Ovary (tissue), 9 donors: ENCODE results near the gene C13orf46. TPM values are rescaled to one million over a fixed set of nuclear protein-coding genes. Genes with fewer than 3 reads are reported as not detected.
A peak's percentile ranks its signal among the peaks of the same experiment; 100 is the strongest.

Source experiments
- DNase-seq, 5 donors: peaks; one replicate each; pipeline ENCODE4 v3.0.0-alpha.2; 2019 to 2020
- H3K27ac ChIP-seq, 2 donors: fragments of 200-600 bp; one replicate each; pipeline versions ENCODE4 v1.5.1 to v1.8.0; 2019 to 2022
- H3K27me3 ChIP-seq: fragments of 200-600 bp; one replicate; pipeline ENCODE4 v1.8.0; 2022
- H3K36me3 ChIP-seq: fragments of 200-600 bp; sonication (generic); one replicate; pipeline ENCODE4 v1.5.1; 2019
- H3K4me1 ChIP-seq: one replicate; pipeline ENCODE4 v1.8.1; 2013; ENCODE audit warnings: mild to moderate bottlenecking, moderate library complexity; ENCODE audit not compliant: insufficient read depth
- H3K4me3 ChIP-seq: fragments of 200-600 bp; sonication (generic); one replicate; pipeline ENCODE4 v1.5.1; 2017
- H3K9me3 ChIP-seq, 2 donors: fragments of 200-600 bp in 1 of 2; sonication (generic) in 1 of 2; one replicate each; pipeline versions ENCODE4 v1.5.1 to v1.8.1; 2013 to 2019; ENCODE audit warnings: mild to moderate bottlenecking in 1 of 2, moderate library complexity in 1 of 2
- CTCF ChIP-seq, 3 donors: fragments of 450-650 bp in 2 of 3; fragments of 200-600 bp in 1 of 3; IDR thresholded peaks; one replicate each; pipeline versions ENCODE4 v1.5.1 to v1.8.0; 2016 to 2022; ENCODE audit warnings: antibody characterized with exemption in 3 of 3, mild to moderate bottlenecking in 1 of 3
- EP300 ChIP-seq: sonication (generic); formaldehyde crosslinking; IDR thresholded peaks from one replicate; pipeline ENCODE4 v1.6.1; 2017; ENCODE audit warnings: antibody characterized with exemption
- POLR2A ChIP-seq: fragments of 450-650 bp; IDR thresholded peaks from one replicate; pipeline ENCODE4 v1.6.1; 2017; ENCODE audit warnings: antibody characterized with exemption, mild to moderate bottlenecking, moderate library complexity
- WGBS, 3 donors: extraction: QIAGEN DNeasy Blood & Tissue Kit in 1 of 3; methylation state at CpG; one replicate each; pipeline versions ENCODE4 v1.1.5 to v1.1.7; 2013 to 2017; 5-methylcytosine and 5-hydroxymethylcytosine counted together
- intact Hi-C, 4 donors: fragments of 100-400 bp; cut with DNase I; formaldehyde crosslinking; loops; one replicate each; pipeline versions ENCODE4 v1.11.0 to v1.15.1; 2022 to 2023
- polyA plus RNA-seq, 2 donors: library from polyadenylated mRNA; stranded (reverse); fragments of 200-250 nt in 1 of 2; fragments of 350-450 nt in 1 of 2; fragmentation: Illumina TruSeq in 1 of 2; extraction: RNeasy Lipid Tissue Mini Kit (QIAGEN cat#74804) in 1 of 2; gene quantifications; one replicate each; pipeline ENCODE4 v1.2.3, GENCODE V29; 2013 to 2014
- total RNA-seq, 7 donors: library from RNA; depleted of rRNA in 2 of 7; stranded (reverse); fragments of >200 nt in 2 of 7; fragmentation: NEBNext Ultra II Directional in 3 of 7; extraction: Animal tissue kit (Norgen Biotek cat#: 25700) in 3 of 7; gene quantifications; one replicate each; pipeline versions ENCODE4 v1.1.0 to v1.2.4, GENCODE V29; 2016 to 2023
- donor health status: DM: no; HTN: no; CAD: no; lungs with moderate emphysema.
- donor health status: DM: no; HTN: no; CAD: no.
- donor health status: Bipolar disorder and iron deficiency.
- donor health status: DM: yes; HTN: yes; CAD: no.
- donor health status: DM: no; HTN: no; CAD: no.
- donor health status: DM: yes; HTN: yes; CAD: no.

The C13orf46 gene
- total and polyA plus RNA-seq, 9 donors = 0.05 to 2.0 (median 0.50) TPM; not detected in 2

- H3K9me3 ChIP-seq = no peaks in the 10 kb centered on the region
- no peaks in the 10 kb centered on the region for H3K4me1 ChIP-seq
- H3K27me3 ChIP-seq = no peaks in the 10 kb centered on the region
- no peak overlapping the region for H3K27ac ChIP-seq
- no peaks in the 10 kb centered on the region for H3K36me3 ChIP-seq
- TF ChIP-seq CTCF (IDR thresholded peaks at IDR 0.05) (no peak), EP300 (no peak), POLR2A (no peak)
- intact Hi-C loops = no loop called here
- WGBS, 3 donors = 50 to 63% (median 54%) methylated on average over 28 of the region's 28 CpGs
- no peak overlapping the region for H3K4me3 ChIP-seq
- no peak for DNase-seq
Observed at GRCh38 chr13:113939129-113939943, 34.5 kb downstream of the C13orf46 start.

GRCh38 chr13:113938716-113939115 lies 35.2 kb downstream of the C13orf46 start:
- WGBS, 3 donors = 13 to 23% (median 13%) methylated on average over 11 of the region's 11 CpGs
- Histone ChIP-seq H3K4me3 (no peak overlapping the region), H3K27me3 (no peaks in the 10 kb centered on the region), H3K36me3 (no peaks in the 10 kb centered on the region), H3K4me1 (no peaks in the 10 kb centered on the region), H3K9me3 (no peaks in the 10 kb centered on the region), H3K27ac (no peak overlapping the region)
- intact Hi-C loops = no loop called here
- DNase-seq = no peak
- TF ChIP-seq POLR2A = no peak
- no peak for TF ChIP-seq CTCF (IDR thresholded peaks at IDR 0.05)
- TF ChIP-seq EP300 = no peak

GRCh38 chr13:113938246-113938645 lies 35.6 kb downstream of the C13orf46 start:
- Histone ChIP-seq H3K4me1 (no peaks in the 10 kb centered on the region), H3K9me3 (no peaks in the 10 kb centered on the region), H3K27ac (no peak overlapping the region), H3K4me3 (no peak overlapping the region), H3K36me3 (no peaks in the 10 kb centered on the region), H3K27me3 (no peaks in the 10 kb centered on the region)
- intact Hi-C loops = no loop called here
- no peak for DNase-seq
- WGBS, 3 donors = 26 to 33% (median 30%) methylated on average over 7 of the region's 7 CpGs
- TF ChIP-seq CTCF (IDR thresholded peaks at IDR 0.05) = no peak
- TF ChIP-seq EP300 = no peak
- TF ChIP-seq POLR2A = no peak

GRCh38 chr13:113937527-113938180 lies 36.2 kb downstream of the C13orf46 start:
- Histone ChIP-seq H3K4me3 (no peak overlapping the region), H3K9me3 (no peaks in the 10 kb centered on the region), H3K36me3 (no peaks in the 10 kb centered on the region), H3K27ac (no peak overlapping the region), H3K27me3 (no peaks in the 10 kb centered on the region), H3K4me1 (no peaks in the 10 kb centered on the region)
- WGBS, 3 donors = 57 to 72% (median 66%) methylated on average over 20 of the region's 20 CpGs
- TF ChIP-seq EP300 (no peak), POLR2A (no peak)
- DNase-seq = no peak
- intact Hi-C loops = no loop called here

- peak in 1 of 5 donors; percentile 14 for DNase-seq
- Histone ChIP-seq H3K27ac (no peak overlapping the region), H3K36me3 (no peaks in the 10 kb centered on the region), H3K4me1 (no peaks in the 10 kb centered on the region), H3K27me3 (no peaks in the 10 kb centered on the region), H3K9me3 (no peaks in the 10 kb centered on the region), H3K4me3 (no peak overlapping the region)
- no peak for TF ChIP-seq POLR2A
- no peak for TF ChIP-seq CTCF (IDR thresholded peaks at IDR 0.05)
- TF ChIP-seq EP300 = no peak
- 66 to 79% (median 76%) methylated on average over 12 of the region's 12 CpGs for WGBS, 3 donors
- intact Hi-C loops = no loop called here
Observed at GRCh38 chr13:113937073-113937472, 36.8 kb downstream of the C13orf46 start.
